GM03348 (cell line): Measurements from ENCODE around the gene CAMK2B.
A peak's percentile ranks its signal among the peaks of the same experiment; 100 is the strongest.

Source experiments
- DNase-seq: peaks from one replicate; pipeline ENCODE4 v3.0.0; 2012; ENCODE audit warnings: low spot score

Gene CAMK2B

GRCh38 chr7:44329888-44330287, 4.5 kb upstream of the CAMK2B start:
- no peak for DNase-seq

DNA sequence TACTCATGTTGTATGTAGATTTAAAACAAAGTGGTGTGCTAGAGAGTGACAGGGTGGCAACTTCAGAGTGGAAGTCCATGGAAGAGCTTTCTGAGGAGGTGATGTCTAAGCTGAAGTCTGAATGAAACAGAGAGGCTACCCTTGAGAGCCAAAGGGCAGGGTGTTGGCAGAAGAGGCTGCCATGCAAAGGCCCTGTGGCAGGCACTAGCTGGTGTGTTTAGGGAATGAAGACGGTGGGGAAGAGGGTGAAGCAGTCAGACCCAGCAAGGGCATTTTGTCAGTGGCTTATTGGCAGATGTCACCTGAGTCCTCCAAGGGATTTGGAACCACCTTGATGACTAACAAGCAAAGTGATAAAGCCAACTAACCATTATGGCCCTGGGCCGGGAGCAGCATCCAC, 3.7 kb upstream of the CAMK2B start:
- no peak for DNase-seq

GRCh38 chr7:44327981-44328380, 2.6 kb upstream of the CAMK2B start:
- DNase-seq: no peak

- DNase-seq: no peak
These were observed 1.1 kb upstream of the CAMK2B start for GRCh38 chr7:44326261-44327125.

- DNase-seq: no peak
These were observed 432 bp upstream of the CAMK2B start for GRCh38 chr7:44325811-44326241.

GRCh38 chr7:44324481-44325200, 753 bp downstream of the CAMK2B start:
- no peak for DNase-seq

- no peak for DNase-seq
These were observed 1.3 kb downstream of the CAMK2B start for GRCh38 chr7:44324204-44324480.

GRCh38 chr7:44323381-44324203, 1.8 kb downstream of the CAMK2B start:
- DNase-seq: no peak

- DNase-seq: no peak
These were observed 2.6 kb downstream of the CAMK2B start for GRCh38 chr7:44322631-44323363.

- no peak for DNase-seq
These were observed 3.6 kb downstream of the CAMK2B start for GRCh38 chr7:44321796-44322195.

GRCh38 chr7:44320794-44321371, 4.5 kb downstream of the CAMK2B start:
- DNase-seq: no peak

DNA sequence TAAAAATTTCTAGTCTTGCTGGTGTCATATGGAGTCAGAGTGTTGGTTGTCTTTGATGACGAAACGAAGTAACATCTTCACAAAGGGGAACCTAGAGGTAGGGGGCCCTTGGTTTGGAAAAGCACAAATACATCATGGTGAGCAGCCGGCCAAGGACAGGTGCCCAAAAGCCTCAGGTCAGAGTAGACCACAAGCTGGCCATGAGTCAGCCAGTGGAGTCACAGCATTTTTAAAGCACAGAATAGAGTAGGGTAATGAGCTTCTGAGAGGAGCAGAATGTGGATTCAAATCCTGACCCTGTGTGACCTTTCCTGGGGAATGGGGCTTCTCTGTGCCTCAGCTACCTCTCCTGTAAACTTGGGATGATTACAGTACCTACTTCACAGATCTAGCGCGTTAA, 5.3 kb downstream of the CAMK2B start:
- DNase-seq: no peak

GRCh38 chr7:44318332-44318731, 7.1 kb downstream of the CAMK2B start:
- no peak for DNase-seq

GRCh38 chr7:44315301-44315903, 10.0 kb downstream of the CAMK2B start:
- DNase-seq: no peak

DNA sequence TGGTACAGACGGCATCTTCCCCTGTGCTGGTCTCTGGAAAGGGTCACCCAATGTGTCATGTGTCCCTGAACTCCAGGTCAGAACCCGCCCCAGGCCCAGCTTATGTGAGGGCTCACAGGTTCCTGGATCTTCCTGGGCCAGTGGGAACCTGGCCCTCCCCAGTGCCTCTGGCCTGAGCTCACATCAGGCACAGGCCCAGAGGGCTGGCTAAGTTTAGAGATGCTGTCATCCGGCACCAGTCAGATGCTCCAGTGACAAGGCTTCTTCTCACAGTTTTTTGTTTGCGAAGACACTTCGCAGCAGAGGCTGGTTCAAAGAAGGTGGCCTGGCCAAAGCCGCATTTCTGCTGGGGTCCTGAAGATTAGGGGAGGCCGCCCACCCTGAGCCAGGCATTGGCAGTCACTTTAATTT, 11.8 kb downstream of the CAMK2B start:
- DNase-seq: no peak

DNA sequence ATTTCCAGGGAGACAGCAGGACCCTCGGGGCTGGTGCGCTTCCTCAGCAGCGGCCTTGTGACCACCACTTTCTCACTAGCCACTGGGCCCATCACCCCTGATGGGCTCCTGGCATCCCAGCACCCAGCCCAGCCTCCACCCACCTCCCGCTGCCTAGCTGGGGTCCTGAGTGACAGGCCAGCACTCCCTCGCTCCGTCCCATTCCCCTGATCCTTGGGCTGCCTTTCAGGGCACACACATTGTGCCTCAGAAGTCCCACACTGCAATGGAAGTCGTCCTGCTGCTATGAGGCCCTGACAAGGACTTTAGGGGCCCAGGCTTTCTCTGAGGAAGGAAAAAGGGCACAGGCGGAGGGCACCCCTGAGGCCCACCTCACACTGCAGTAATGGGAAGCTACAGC, 12.4 kb downstream of the CAMK2B start:
- DNase-seq: no peak

DNA sequence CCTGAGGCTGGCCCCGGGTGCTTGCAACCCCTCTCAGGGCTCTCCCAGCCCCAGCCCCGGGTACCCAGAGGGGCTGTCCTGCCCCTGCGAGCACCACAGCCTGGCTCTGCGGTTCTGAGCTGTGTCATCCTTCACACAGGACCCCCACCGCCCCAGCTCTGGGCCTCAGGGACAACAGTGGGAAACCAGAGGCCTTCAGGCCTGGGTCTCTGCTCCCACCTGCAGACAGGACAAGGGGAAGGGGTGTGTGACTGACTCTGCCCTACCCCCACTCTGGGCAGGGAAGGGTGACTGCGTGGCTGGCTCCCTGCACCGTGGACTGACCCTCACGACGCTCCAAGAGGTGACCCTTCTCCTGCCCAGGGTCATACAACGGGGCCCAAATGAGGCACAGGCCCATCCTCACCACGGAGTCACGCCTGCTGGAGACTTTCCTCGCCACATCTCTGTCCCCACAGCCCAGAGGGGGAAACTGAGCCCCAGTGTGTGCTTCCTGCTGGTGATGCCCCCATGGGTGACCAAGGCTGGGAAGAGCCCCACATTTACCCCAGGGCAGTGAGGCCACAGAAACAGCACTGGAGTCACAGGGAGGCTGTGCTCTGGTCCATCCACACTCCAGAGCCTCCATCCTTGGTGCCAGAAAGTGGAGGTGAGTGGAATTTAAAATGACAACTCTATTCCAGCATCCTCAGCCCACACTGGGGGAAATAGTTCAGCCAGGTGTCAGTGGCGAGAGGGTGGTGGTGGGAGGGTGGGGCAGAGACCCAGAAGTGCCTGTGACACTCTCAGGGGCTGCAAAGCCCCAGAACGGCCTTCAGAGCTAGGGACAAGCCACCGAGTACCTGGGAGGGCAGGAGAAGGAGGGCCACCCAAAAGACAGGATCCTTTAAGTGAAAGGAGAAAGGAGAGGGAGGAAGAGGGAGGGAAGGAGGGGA, 13.6 kb downstream of the CAMK2B start:
- DNase-seq: no peak

GRCh38 chr7:44310221-44310848, 15.1 kb downstream of the CAMK2B start:
- peak; percentile 22 for DNase-seq

DNA sequence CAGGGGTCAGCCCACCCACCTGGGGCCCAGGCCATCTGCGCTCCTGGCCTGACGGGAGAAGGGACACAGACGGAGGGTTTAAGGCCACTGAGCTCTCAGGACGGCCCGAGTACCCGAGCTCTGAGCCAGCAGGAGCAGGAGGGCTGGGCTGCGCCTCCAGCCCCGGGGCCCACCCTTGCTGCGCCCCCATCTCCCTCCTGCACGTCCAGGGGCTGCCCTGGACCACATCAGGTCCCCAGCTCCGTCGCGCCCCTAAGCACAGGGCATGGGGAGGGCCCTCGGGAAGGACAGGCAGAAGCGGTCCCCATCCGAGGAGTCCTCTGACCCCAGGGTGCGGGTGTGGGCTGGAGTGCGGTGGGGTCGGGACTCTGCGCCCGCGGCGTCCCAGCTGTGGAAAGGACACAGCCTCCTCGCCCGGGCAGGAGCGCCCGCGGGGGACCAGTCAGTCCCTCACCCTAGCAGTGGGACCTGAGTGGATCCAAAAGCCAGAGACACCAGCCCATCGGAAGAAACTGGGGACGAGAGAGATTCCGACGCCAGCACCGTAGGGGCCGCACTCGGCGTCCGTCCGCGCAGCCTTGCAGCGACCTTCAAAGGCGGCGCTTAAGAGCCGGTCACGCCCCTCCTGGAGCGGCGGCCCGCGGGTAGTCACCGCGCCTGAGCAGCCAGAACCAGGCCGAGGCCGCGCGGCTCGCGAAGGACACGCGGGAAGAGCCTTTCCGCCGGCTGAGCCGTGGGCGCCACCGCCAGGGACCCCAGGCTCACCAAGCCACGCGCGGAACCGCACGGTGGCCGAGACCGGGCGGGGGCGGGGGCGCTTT, 15.9 kb downstream of the CAMK2B start:
- peak; percentile 91 for DNase-seq
